ENCODE data around the gene PARD6B. TPM values are rescaled to one million over a fixed set of nuclear protein-coding genes. Genes with fewer than 3 reads are reported as not detected.

The PARD6B gene
- total RNA-seq, 1 experiment from 2014 or later: 153 TPM

GRCh38 chr20:50737352-50737751 is 6.0 kb downstream of the PARD6B start:
- H3K9me3 ChIP-seq: no peaks in the 10 kb centered on the region
- H3K27me3 ChIP-seq (replicated peaks; ENCODE audit: control insufficient read depth, insufficient read depth, low read length): no peaks in the 10 kb centered on the region
- no peak overlapping the region for H3K4me3 ChIP-seq (ENCODE audit: low read depth, low read length)
- ChIA-PET CTCF (interaction anchor here (0.6 to 1.2 kb wide), 5 partner anchors 12 to 74 kb away, joined by 3 to 7 read pairs (median 4); no protein-coding TSS in a partner anchor), POLR2A (interaction anchor here (1.2 kb wide), 1 partner anchor 26 kb away, joined by 7 read pairs; no protein-coding TSS in a partner anchor)
- BruUV-seq (replicated peaks): no TSS peak
- H3K36me3 ChIP-seq (ENCODE audit: control insufficient read depth, insufficient read depth, low read length): 0 out of 2 replicates have a peak, but pooled peaks cover 4% of the 10 kb centered on the region
- peak in 1 of 2 experiments; percentile 73 for DNase-seq
- Mint-ChIP-seq H3K4me1 (ENCODE audit: low read depth, unreplicated experiment) (peaks cover 69% of the 10 kb centered on the region), H3K9me3 (ENCODE audit: unreplicated experiment) (no peaks in the 10 kb centered on the region), H3K27ac (ENCODE audit: unreplicated experiment) (peak overlapping the region; percentile 75), H3K27me3 (ENCODE audit: insufficient read depth, unreplicated experiment) (no peaks in the 10 kb centered on the region), H3K36me3 (ENCODE audit: insufficient read depth, unreplicated experiment) (peaks cover 99% of the 10 kb centered on the region), H3K4me3 (ENCODE audit: unreplicated experiment) (peak overlapping the region; percentile 51)
- intact Hi-C loops (cut with micrococcal nuclease; ENCODE audit: unreplicated experiment): no loop called here
- H3K4me1 ChIP-seq: peaks cover 88% of the 10 kb centered on the region
- TF ChIP-seq CTCF (IDR thresholded peaks at IDR 0.05; ENCODE audit: insufficient read depth in 1 of 2, low read depth in 1 of 2, low read length in 1 of 2, severe bottlenecking in 1 of 2, unreplicated experiment in 1 of 2): no peak

GRCh38 chr20:50743087-50743486 is 11.7 kb downstream of the PARD6B start:
- POLR2A ChIA-PET: interaction anchor here (2.4 kb wide), 1 partner anchor 12 kb away, joined by 18 read pairs; the partner anchor contains the start of gene PARD6B
- 0 out of 2 replicates have a peak, but pooled peaks cover 1% of the 10 kb centered on the region for H3K36me3 ChIP-seq (ENCODE audit: control insufficient read depth, insufficient read depth, low read length)
- DNase-seq: no peak
- H3K27ac Mint-ChIP-seq (ENCODE audit: unreplicated experiment): peak overlapping the region; percentile 76
- BruUV-seq (replicated peaks): no TSS peak
- H3K4me1 ChIP-seq: peaks cover 97% of the 10 kb centered on the region
- no peak for TF ChIP-seq CTCF (IDR thresholded peaks at IDR 0.05; ENCODE audit: insufficient read depth in 1 of 2, low read depth in 1 of 2, low read length in 1 of 2, severe bottlenecking in 1 of 2, unreplicated experiment in 1 of 2)
- CTCF ChIA-PET: interaction anchor here (0.6 to 4.5 kb wide), 3 partner anchors 26 to 79 kb away, joined by 4 to 88 read pairs (median 41); no protein-coding TSS in a partner anchor
- H3K27me3 Mint-ChIP-seq (ENCODE audit: insufficient read depth, unreplicated experiment): no peaks in the 10 kb centered on the region
- no peak overlapping the region for H3K4me3 Mint-ChIP-seq (ENCODE audit: unreplicated experiment)
- no peak overlapping the region for H3K4me3 ChIP-seq (ENCODE audit: low read depth, low read length)
- no peaks in the 10 kb centered on the region for H3K9me3 ChIP-seq
- no peaks in the 10 kb centered on the region for H3K9me3 Mint-ChIP-seq (ENCODE audit: unreplicated experiment)
- H3K27me3 ChIP-seq (replicated peaks; ENCODE audit: control insufficient read depth, insufficient read depth, low read length): no peaks in the 10 kb centered on the region
- peaks cover 72% of the 10 kb centered on the region for H3K4me1 Mint-ChIP-seq (ENCODE audit: low read depth, unreplicated experiment)
- intact Hi-C loops (cut with micrococcal nuclease; ENCODE audit: unreplicated experiment): no loop called here
- peaks cover 98% of the 10 kb centered on the region for H3K36me3 Mint-ChIP-seq (ENCODE audit: insufficient read depth, unreplicated experiment)

- DNase-seq: peak; percentile 90 to 98
- ChIA-PET POLR2A (interaction anchor here (0.6 to 2.4 kb wide), 12 partner anchors 11 to 1599 kb away, joined by 3 to 19 read pairs (median 4); partner anchors contain the start of gene PARD6B), CTCF (interaction anchor here (0.6 to 4.5 kb wide), 26 partner anchors 12 to 1443 kb away, joined by 3 to 88 read pairs (median 5); partner anchors contain the start of gene PARD6B)
- 0 out of 2 replicates have a peak, but pooled peaks cover 2% of the 10 kb centered on the region for H3K36me3 ChIP-seq (ENCODE audit: control insufficient read depth, insufficient read depth, low read length)
- no TSS peak for BruUV-seq (replicated peaks)
- Mint-ChIP-seq H3K4me1 (ENCODE audit: low read depth, unreplicated experiment) (peaks cover 75% of the 10 kb centered on the region), H3K36me3 (ENCODE audit: insufficient read depth, unreplicated experiment) (peaks cover 99% of the 10 kb centered on the region), H3K27me3 (ENCODE audit: insufficient read depth, unreplicated experiment) (no peaks in the 10 kb centered on the region), H3K27ac (ENCODE audit: unreplicated experiment) (peak overlapping the region; percentile 76), H3K9me3 (ENCODE audit: unreplicated experiment) (no peaks in the 10 kb centered on the region), H3K4me3 (ENCODE audit: unreplicated experiment) (peak overlapping the region; percentile 60)
- H3K9me3 ChIP-seq: no peaks in the 10 kb centered on the region
- peaks cover 93% of the 10 kb centered on the region for H3K4me1 ChIP-seq
- peak; percentile 62 to 75 for TF ChIP-seq CTCF (IDR thresholded peaks at IDR 0.05; ENCODE audit: insufficient read depth in 1 of 2, low read depth in 1 of 2, low read length in 1 of 2, severe bottlenecking in 1 of 2, unreplicated experiment in 1 of 2)
- peak overlapping the region; percentile 8 for H3K4me3 ChIP-seq (ENCODE audit: low read depth, low read length)
- no peaks in the 10 kb centered on the region for H3K27me3 ChIP-seq (replicated peaks; ENCODE audit: control insufficient read depth, insufficient read depth, low read length)
- intact Hi-C loops (cut with micrococcal nuclease; ENCODE audit: unreplicated experiment): loop anchor here (1.0 kb wide), 7 partner anchors 13 to 118 kb away; partner anchors contain the start of gene PARD6B
Measured at GRCh38 chr20:50744143-50744792, 12.9 kb downstream of the PARD6B start.
